GM23248 (cell line): ENCODE results near the gene ZNF598. TPM values are rescaled to one million over a fixed set of nuclear protein-coding genes. Genes with fewer than 3 reads are reported as not detected.

Source experiments
- DNase-seq: peaks from one replicate; pipeline ENCODE4 v3.0.0-alpha.2; 2015
- H2AFZ ChIP-seq: fragments of 200-600 bp; sonication (generic); 2 replicates; pipeline ENCODE4 v1.6.1; 2016; ENCODE audit warnings: antibody characterized with exemption
- H3F3A ChIP-seq: fragments of 200-600 bp; sonication (generic); 2 replicates; pipeline ENCODE4 v1.6.1; 2016; ENCODE audit warnings: mild to moderate bottlenecking, antibody characterized with exemption, mixed run types; ENCODE audit not compliant: insufficient read depth
- H3K27ac ChIP-seq: fragments of 200-600 bp; sonication (generic); 2 replicates; pipeline ENCODE4 v1.5.1; 2016; ENCODE audit warnings: mild to moderate bottlenecking
- H3K27me3 ChIP-seq: fragments of 200-600 bp; sonication (generic); replicated peaks from 2 replicates; pipeline ENCODE4 v1.6.1; 2016; ENCODE audit warnings: mild to moderate bottlenecking; ENCODE audit not compliant: insufficient read depth
- H3K36me3 ChIP-seq: fragments of 200-600 bp; sonication (generic); 2 replicates; pipeline ENCODE4 v1.6.1; 2016; ENCODE audit warnings: low read depth, mild to moderate bottlenecking
- H3K4me1 ChIP-seq: fragments of 200-600 bp; sonication (generic); 2 replicates; pipeline ENCODE4 v1.6.1; 2016; ENCODE audit warnings: mild to moderate bottlenecking; ENCODE audit not compliant: insufficient read depth
- H3K4me2 ChIP-seq: fragments of 200-600 bp; sonication (generic); one replicate; pipeline ENCODE4 v1.6.1; 2016; ENCODE audit warnings: mild to moderate bottlenecking; ENCODE audit not compliant: unreplicated experiment
- H3K4me3 ChIP-seq: fragments of 200-600 bp; sonication (generic); 2 replicates; pipeline ENCODE4 v1.5.1; 2016; ENCODE audit warnings: mild to moderate bottlenecking
- H3K79me2 ChIP-seq: fragments of 200-600 bp; sonication (generic); 2 replicates; pipeline ENCODE4 v1.6.1; 2016; ENCODE audit warnings: mild to moderate bottlenecking; ENCODE audit not compliant: insufficient read depth
- H3K9ac ChIP-seq: fragments of 200-600 bp; sonication (generic); 2 replicates; pipeline ENCODE4 v1.6.1; 2016; ENCODE audit warnings: mild to moderate bottlenecking
- H3K9me2 ChIP-seq: fragments of 200-600 bp; sonication (generic); 2 replicates; pipeline ENCODE4 v1.6.1; 2016; ENCODE audit warnings: mixed run types, mild to moderate bottlenecking, moderate library complexity; ENCODE audit not compliant: insufficient read depth
- H3K9me3 ChIP-seq: fragments of 200-600 bp; sonication (generic); one replicate; pipeline ENCODE4 v1.6.1; 2017; ENCODE audit warnings: low read depth
- H4K20me1 ChIP-seq: fragments of 200-600 bp; sonication (generic); 2 replicates; pipeline ENCODE4 v1.6.0; 2016; ENCODE audit not compliant: insufficient read depth
- EZH2 ChIP-seq: fragments of 200-600 bp; sonication (generic); IDR thresholded peaks from 2 replicates; pipeline ENCODE4 v1.6.1; 2018; ENCODE audit warnings: antibody characterized with exemption, mild to moderate bottlenecking; ENCODE audit not compliant: insufficient read depth, poor library complexity, severe bottlenecking
- EZH2phosphoT487 ChIP-seq: fragments of 200-600 bp; sonication (generic); IDR thresholded peaks from 2 replicates; pipeline ENCODE4 v1.6.1; 2018; ENCODE audit warnings: antibody characterized with exemption, moderate library complexity, mild to moderate bottlenecking, low read depth; ENCODE audit not compliant: insufficient read depth
- WGBS, 2 experiments: methylation state at CpG; one replicate each; pipeline ENCODE4 v1.1.6; 2015 to 2017; ENCODE audit warnings: low lambda C conversion rate in 2 of 2, low coverage in 1 of 2; ENCODE audit errors: missing lambda C conversion rate in 2 of 2; 5-methylcytosine and 5-hydroxymethylcytosine counted together
- in situ Hi-C: fragments of 300-500 bp; cut with MboI; formaldehyde crosslinking; loops from 2 replicates; pipeline ENCODE4 v1.15.0; 2020
- polyA plus RNA-seq: library from polyadenylated mRNA; unstranded; fragments of >200 nt; fragmentation: Nextera tagmentation; extraction: Ambion mirVana; gene quantifications from 2 replicates; pipeline ENCODE4 v1.2.1, GENCODE V29; 2016
- total RNA-seq: library from RNA; depleted of rRNA; stranded (reverse); fragments of >200 nt; shearing (Covaris generic); gene quantifications from 2 replicates; pipeline ENCODE4 v1.2.3, GENCODE V29; 2014

The ZNF598 gene
- total and polyA plus RNA-seq, 2 experiments from 2014 or later, result 12.2 to 21.2 TPM

- Histone ChIP-seq H3K4me3 (no peak overlapping the region), H3F3A (peaks cover 46% of the 10 kb centered on the region), H2AFZ (no peak overlapping the region), H3K27me3 (peaks cover 18% of the 10 kb centered on the region; the same call in 1 of the 2 replicates), H3K36me3 (peaks cover 3% of the 10 kb centered on the region), H3K9me3 (no peaks in the 10 kb centered on the region), H3K4me1 (peaks cover 24% of the 10 kb centered on the region), H4K20me1 (no peaks in the 10 kb centered on the region; the same call in 1 of the 2 replicates), H3K79me2 (no peaks in the 10 kb centered on the region), H3K9ac (no peak overlapping the region), H3K4me2 (no peak overlapping the region), H3K27ac (no peak overlapping the region), H3K9me2 (no peaks in the 10 kb centered on the region)
- WGBS, 2 experiments, result 61 to 63% methylated on average over 2 of the region's 2 CpGs
- in situ Hi-C loops, result no loop called here
- TF ChIP-seq EZH2phosphoT487 (no peak), EZH2 (no peak)
- peak; percentile 66 for DNase-seq
Measured at GRCh38 chr16:1993731-1994131, 15.9 kb downstream of the ZNF598 start.

DNA sequence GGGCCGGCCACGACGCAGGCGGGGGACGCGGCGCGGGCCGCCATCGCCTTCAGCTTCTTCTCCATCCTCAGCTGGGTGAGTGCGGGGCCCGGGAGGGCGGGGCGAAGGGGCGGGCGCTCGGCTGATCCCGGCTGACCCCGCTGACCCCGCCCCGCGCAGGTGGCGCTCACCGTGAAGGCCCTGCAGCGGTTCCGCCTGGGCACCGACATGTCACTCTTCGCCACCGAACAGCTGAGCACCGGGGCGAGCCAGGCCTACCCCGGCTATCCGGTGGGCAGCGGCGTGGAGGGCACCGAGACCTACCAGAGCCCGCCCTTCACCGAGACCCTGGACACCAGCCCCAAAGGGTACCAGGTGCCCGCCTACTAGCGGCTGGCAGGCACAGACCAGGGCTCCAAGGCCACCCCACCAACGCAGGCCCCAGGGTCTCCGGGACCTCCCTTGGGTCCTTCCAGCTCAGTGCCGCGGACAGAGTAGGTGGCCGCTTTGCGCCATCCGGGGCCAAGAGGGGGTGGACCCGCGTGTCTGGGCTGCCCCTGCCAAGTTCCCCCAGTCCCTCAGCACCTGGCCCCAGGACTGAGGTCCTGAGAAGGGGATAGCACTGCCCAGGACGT, 16.8 kb downstream of the ZNF598 start:
- 0 out of 2 replicates have a peak overlapping the region, but pooled peaks have one; percentile 49 for H2AFZ ChIP-seq
- no peaks in the 10 kb centered on the region for H3K79me2 ChIP-seq
- H3K27me3 ChIP-seq, result peaks cover 21% of the 10 kb centered on the region; the same call in 1 of the 2 replicates
- no peak for DNase-seq
- no peaks in the 10 kb centered on the region; the same call in 1 of the 2 replicates for H4K20me1 ChIP-seq
- H3K27ac ChIP-seq, result no peak overlapping the region
- peaks cover 37% of the 10 kb centered on the region for H3F3A ChIP-seq
- no peaks in the 10 kb centered on the region for H3K9me3 ChIP-seq
- WGBS, 2 experiments, result 62 to 78% methylated on average over 15 to 50 of the region's 50 CpGs
- H3K4me2 ChIP-seq, result no peak overlapping the region
- TF ChIP-seq EZH2phosphoT487 (no peak), EZH2 (no peak)
- H3K4me1 ChIP-seq, result peaks cover 18% of the 10 kb centered on the region
- H3K9ac ChIP-seq, result no peak overlapping the region
- H3K9me2 ChIP-seq, result no peaks in the 10 kb centered on the region
- no peak overlapping the region for H3K4me3 ChIP-seq
- H3K36me3 ChIP-seq, result 0 out of 2 replicates have a peak, but pooled peaks cover 3% of the 10 kb centered on the region
- in situ Hi-C loops, result no loop called here

DNA sequence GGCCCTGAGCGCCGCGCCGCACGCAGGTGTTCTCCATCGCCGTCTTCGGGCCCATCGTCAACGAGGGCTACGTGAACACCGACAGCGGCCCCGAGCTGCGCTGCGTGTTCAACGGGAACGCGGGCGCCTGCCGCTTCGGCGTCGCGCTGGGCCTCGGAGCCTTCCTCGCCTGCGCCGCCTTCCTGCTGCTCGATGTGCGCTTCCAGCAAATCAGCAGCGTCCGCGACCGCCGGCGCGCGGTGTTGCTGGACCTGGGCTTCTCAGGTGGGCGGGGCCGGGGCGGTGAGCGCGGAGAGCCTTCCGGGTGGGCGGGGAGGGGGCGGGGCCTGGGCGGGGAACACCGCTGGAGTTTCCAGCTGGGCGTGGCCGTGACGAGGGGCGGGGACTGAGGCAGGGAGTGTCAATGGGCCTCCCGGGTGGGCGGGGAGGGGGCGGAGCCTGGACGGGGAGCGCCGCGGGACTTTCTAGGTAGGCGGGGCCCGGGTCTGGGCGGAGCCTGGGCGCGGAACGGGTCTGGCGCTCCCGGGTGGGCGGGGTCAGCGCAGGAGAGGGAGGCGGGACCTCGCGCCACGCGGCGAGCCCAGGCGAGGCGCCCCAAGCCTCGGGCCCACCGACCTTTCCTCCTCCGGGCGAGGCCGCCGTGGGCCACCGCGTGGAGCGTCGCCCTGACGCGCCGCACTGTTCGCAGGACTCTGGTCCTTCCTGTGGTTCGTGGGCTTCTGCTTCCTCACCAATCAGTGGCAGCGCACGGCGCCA, 17.5 kb downstream of the ZNF598 start:
- H3F3A ChIP-seq, result peaks cover 31% of the 10 kb centered on the region
- H3K9me2 ChIP-seq, result no peaks in the 10 kb centered on the region
- peaks cover 12% of the 10 kb centered on the region for H3K4me1 ChIP-seq
- H2AFZ ChIP-seq, result peak overlapping the region; percentile 49; the same call in 1 of the 2 replicates
- H3K79me2 ChIP-seq, result no peaks in the 10 kb centered on the region
- 9 to 12% methylated on average over 52 to 85 of the region's 96 CpGs for WGBS, 2 experiments
- no peak for TF ChIP-seq EZH2phosphoT487
- TF ChIP-seq EZH2, result no peak
- H3K9ac ChIP-seq, result no peak overlapping the region
- H4K20me1 ChIP-seq, result no peaks in the 10 kb centered on the region
- 0 out of 2 replicates have a peak overlapping the region, but pooled peaks have one; percentile 27 for H3K4me3 ChIP-seq
- in situ Hi-C loops, result no loop called here
- peaks cover 21% of the 10 kb centered on the region; the same call in 1 of the 2 replicates for H3K27me3 ChIP-seq
- peak; percentile 92 for DNase-seq
- no peaks in the 10 kb centered on the region for H3K9me3 ChIP-seq
- no peak overlapping the region for H3K27ac ChIP-seq
- 0 out of 2 replicates have a peak, but pooled peaks cover 3% of the 10 kb centered on the region for H3K36me3 ChIP-seq
- no peak overlapping the region for H3K4me2 ChIP-seq

DNA sequence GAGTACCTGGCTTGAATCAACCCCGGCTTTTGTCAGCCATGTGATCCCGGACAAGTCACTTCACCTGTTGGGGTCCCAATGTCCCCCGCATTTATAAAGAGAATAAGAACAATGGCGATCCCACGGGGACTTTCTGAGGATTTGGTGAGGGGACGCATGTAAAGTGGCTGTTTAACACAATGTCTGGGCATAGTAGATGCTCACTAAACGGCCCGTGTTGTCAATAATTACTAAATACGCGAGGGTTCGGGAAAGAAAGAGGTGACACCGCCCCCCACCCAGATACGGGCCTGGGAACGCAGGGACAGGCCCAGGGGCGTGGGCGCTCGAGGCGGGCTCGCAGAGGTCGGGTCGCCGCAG, 18.1 kb downstream of the ZNF598 start:
- no peak overlapping the region for H3K27ac ChIP-seq
- no peak for DNase-seq
- peaks cover 6% of the 10 kb centered on the region for H3K4me1 ChIP-seq
- H3K36me3 ChIP-seq, result 0 out of 2 replicates have a peak, but pooled peaks cover under 1% of the 10 kb centered on the region
- no peaks in the 10 kb centered on the region for H3K79me2 ChIP-seq
- H3K9ac ChIP-seq, result no peak overlapping the region
- H4K20me1 ChIP-seq, result no peaks in the 10 kb centered on the region
- peaks cover 25% of the 10 kb centered on the region for H3F3A ChIP-seq
- H3K27me3 ChIP-seq, result peaks cover 21% of the 10 kb centered on the region; the same call in 1 of the 2 replicates
- WGBS, 2 experiments, result 15 to 19% methylated on average over 22 of the region's 22 CpGs
- 0 out of 2 replicates have a peak overlapping the region, but pooled peaks have one; percentile 27 for H3K4me3 ChIP-seq
- in situ Hi-C loops, result no loop called here
- no peak for TF ChIP-seq EZH2phosphoT487
- peak; percentile 40 for TF ChIP-seq EZH2
- H3K4me2 ChIP-seq, result no peak overlapping the region
- no peaks in the 10 kb centered on the region for H3K9me2 ChIP-seq
- peak overlapping the region; percentile 22; the same call in 1 of the 2 replicates for H2AFZ ChIP-seq
- H3K9me3 ChIP-seq, result no peaks in the 10 kb centered on the region
